Stimulated activated naive B cell treated with anti-CD40 and anti-IgM and Interleukin-4, amounts not matched to agents 10 μg/mL and 1 μg/mL and 100 μg/mL, for 72 hours (primary cell): ENCODE data around the gene TACO1.

ENCODE experiments used
- ATAC-seq, 2 donors: fragments of 150-1000 bp; cut with Tn5 transposase; replicated peaks; 2 replicates each; pipeline ENCODE4 v1.10.0; 2021; ENCODE audit warnings: moderate library complexity in 1 of 2
- DNase-seq: peaks from one replicate; pipeline ENCODE4 v3.0.0; 2021
- H3K27ac Mint-ChIP-seq: one replicate; pipeline ENCODE4 v1.8.0; 2022; ENCODE audit warnings: mild to moderate bottlenecking, mixed read lengths
- H3K27me3 Mint-ChIP-seq, 2 donors: one replicate each; pipeline ENCODE4 v1.8.0; 2022; ENCODE audit warnings: mixed read lengths in 2 of 2
- H3K36me3 Mint-ChIP-seq, 2 donors: one replicate each; pipeline ENCODE4 v1.8.0; 2022; ENCODE audit warnings: mixed read lengths in 2 of 2, mild to moderate bottlenecking in 1 of 2
- H3K4me1 Mint-ChIP-seq, 2 donors: one replicate each; pipeline ENCODE4 v1.8.0; 2022; ENCODE audit warnings: mixed read lengths in 2 of 2, mild to moderate bottlenecking in 1 of 2
- H3K4me3 Mint-ChIP-seq, 2 donors: one replicate each; pipeline ENCODE4 v1.8.0; 2022; ENCODE audit warnings: mild to moderate bottlenecking in 2 of 2, mixed read lengths in 2 of 2, moderate library complexity in 1 of 2
- H3K9me3 Mint-ChIP-seq, 2 donors: one replicate each; pipeline ENCODE4 v1.8.0; 2022; ENCODE audit warnings: mixed read lengths in 2 of 2, mild to moderate bottlenecking in 1 of 2

Gene TACO1

DNA sequence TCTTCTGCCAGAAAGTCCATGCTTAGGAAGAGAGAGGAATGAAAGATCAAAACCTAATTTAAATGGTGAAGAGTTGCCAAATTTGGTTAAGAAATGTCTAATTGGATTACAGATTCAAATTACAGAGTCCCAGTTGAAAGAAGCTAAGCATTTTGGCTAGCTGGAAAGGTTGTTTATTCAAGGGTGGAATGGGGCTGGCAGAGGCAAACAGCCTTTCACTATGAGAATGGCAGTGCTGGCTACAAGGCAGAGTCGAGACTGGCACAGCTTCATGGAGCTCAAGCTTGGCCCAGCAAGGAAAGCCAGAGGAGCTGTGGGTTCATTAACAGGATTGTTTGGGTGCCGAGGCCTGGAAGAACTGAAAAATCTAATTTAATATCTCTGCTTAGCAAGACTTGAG, 35.1 kb downstream of the TACO1 start:
- H3K4me3 Mint-ChIP-seq = no peak overlapping the region
- H3K9me3 Mint-ChIP-seq = no peaks in the 10 kb centered on the region
- H3K4me1 Mint-ChIP-seq = peaks cover 10 to 13% of the 10 kb centered on the region in 2 donors
- H3K27me3 Mint-ChIP-seq = no peaks in the 10 kb centered on the region
- DNase-seq = no peak
- peaks cover 22 to 27% of the 10 kb centered on the region in 2 donors for H3K36me3 Mint-ChIP-seq
- ATAC-seq = no peak
- H3K27ac Mint-ChIP-seq = no peak overlapping the region

DNA sequence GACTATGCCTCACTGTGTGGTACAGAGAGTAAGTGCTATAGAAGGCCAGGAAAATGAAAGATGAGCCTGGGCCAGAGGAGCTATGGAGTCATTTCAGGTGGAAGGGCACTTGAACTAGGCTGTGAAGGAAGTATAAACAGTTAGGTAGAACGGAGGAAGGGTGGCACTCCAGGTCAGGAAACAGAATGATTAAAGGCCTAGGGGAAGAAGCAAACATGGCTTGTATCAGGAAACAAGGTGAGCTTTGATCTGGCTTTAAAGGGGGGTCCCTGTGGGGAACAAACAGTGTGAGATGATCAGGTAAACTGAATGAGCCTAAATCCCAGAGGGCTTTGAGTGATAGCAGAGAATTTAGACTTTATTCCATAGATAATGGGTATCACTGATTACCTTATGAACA, 38.4 kb downstream of the TACO1 start:
- Mint-ChIP-seq H3K27me3 (no peaks in the 10 kb centered on the region), H3K4me1 (peaks cover 7 to 10% of the 10 kb centered on the region in 2 donors), H3K27ac (no peak overlapping the region), H3K4me3 (no peak overlapping the region), H3K9me3 (no peaks in the 10 kb centered on the region), H3K36me3 (peaks cover 18 to 22% of the 10 kb centered on the region in 2 donors)
- no peak for ATAC-seq
- DNase-seq = no peak

DNA sequence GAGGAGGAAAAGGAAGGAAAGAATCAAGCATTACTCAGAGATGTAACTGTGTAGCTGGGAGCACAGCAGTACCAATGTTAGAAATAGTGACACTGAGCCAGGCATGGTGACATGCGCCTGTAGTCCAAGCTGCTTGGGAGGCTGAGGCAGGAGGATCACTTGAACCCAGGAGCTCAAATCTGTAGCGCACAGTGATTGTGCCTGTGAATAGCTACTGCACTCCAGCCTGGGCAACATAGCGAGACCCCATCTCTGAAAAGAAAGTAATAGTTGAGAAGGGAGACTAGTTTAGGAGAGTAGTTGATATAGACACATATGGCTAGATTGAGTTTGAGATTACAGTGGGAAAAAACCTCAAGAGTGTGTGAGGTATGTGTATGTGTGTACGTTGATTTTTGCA, 39.3 kb downstream of the TACO1 start:
- ATAC-seq = no peak
- H3K27me3 Mint-ChIP-seq = no peaks in the 10 kb centered on the region
- no peak overlapping the region for H3K27ac Mint-ChIP-seq

GRCh38 chr17:63641692-63642448, 41.2 kb downstream of the TACO1 start:
- no peak overlapping the region for H3K4me3 Mint-ChIP-seq
- ATAC-seq (no peak), DNase-seq (no peak)
- peaks cover 9 to 10% of the 10 kb centered on the region in 2 donors for H3K36me3 Mint-ChIP-seq
- no peak overlapping the region for H3K27ac Mint-ChIP-seq
- no peaks in the 10 kb centered on the region for H3K27me3 Mint-ChIP-seq
- H3K9me3 Mint-ChIP-seq = no peaks in the 10 kb centered on the region
- H3K4me1 Mint-ChIP-seq = peaks cover 30 to 31% of the 10 kb centered on the region in 2 donors

More for the DNA sequence above, 39.3 kb downstream of the TACO1 start:
- Mint-ChIP-seq H3K9me3 (no peaks in the 10 kb centered on the region), H3K4me3 (no peak overlapping the region), H3K4me1 (peaks cover 13 to 14% of the 10 kb centered on the region in 2 donors), H3K36me3 (peaks cover 21 to 24% of the 10 kb centered on the region in 2 donors)
- no peak for DNase-seq

GRCh38 chr17:63644846-63645245, 44.2 kb downstream of the TACO1 start:
- Mint-ChIP-seq H3K36me3 (peaks cover 5 to 6% of the 10 kb centered on the region in 2 donors), H3K27me3 (no peaks in the 10 kb centered on the region), H3K27ac (no peak overlapping the region), H3K9me3 (no peaks in the 10 kb centered on the region), H3K4me1 (peaks cover 33 to 36% of the 10 kb centered on the region in 2 donors), H3K4me3 (peak overlapping the region in 1 of 2 donors; percentile 0)
- no peak for ATAC-seq
- DNase-seq = no peak

- Mint-ChIP-seq H3K9me3 (no peaks in the 10 kb centered on the region), H3K36me3 (peaks cover 5 to 6% of the 10 kb centered on the region in 2 donors), H3K27me3 (no peaks in the 10 kb centered on the region), H3K4me1 (peaks cover 33 to 36% of the 10 kb centered on the region in 2 donors), H3K4me3 (peak overlapping the region; percentile 0 to 29), H3K27ac (peak overlapping the region; percentile 91)
- DNase-seq (peak; percentile 9), ATAC-seq (peak; percentile 93 to 96)
Observed at GRCh38 chr17:63645775-63646487, 45.2 kb downstream of the TACO1 start.

GRCh38 chr17:63646488-63646806, 45.8 kb downstream of the TACO1 start:
- DNase-seq (no peak), ATAC-seq (peak; percentile 94)
- H3K36me3 Mint-ChIP-seq = peaks cover 5 to 6% of the 10 kb centered on the region in 2 donors
- peak overlapping the region in 1 of 2 donors; percentile 0 for H3K4me3 Mint-ChIP-seq
- peak overlapping the region; percentile 91 for H3K27ac Mint-ChIP-seq
- no peaks in the 10 kb centered on the region for H3K27me3 Mint-ChIP-seq
- H3K9me3 Mint-ChIP-seq = no peaks in the 10 kb centered on the region
- H3K4me1 Mint-ChIP-seq = peaks cover 31 to 40% of the 10 kb centered on the region in 2 donors

DNA sequence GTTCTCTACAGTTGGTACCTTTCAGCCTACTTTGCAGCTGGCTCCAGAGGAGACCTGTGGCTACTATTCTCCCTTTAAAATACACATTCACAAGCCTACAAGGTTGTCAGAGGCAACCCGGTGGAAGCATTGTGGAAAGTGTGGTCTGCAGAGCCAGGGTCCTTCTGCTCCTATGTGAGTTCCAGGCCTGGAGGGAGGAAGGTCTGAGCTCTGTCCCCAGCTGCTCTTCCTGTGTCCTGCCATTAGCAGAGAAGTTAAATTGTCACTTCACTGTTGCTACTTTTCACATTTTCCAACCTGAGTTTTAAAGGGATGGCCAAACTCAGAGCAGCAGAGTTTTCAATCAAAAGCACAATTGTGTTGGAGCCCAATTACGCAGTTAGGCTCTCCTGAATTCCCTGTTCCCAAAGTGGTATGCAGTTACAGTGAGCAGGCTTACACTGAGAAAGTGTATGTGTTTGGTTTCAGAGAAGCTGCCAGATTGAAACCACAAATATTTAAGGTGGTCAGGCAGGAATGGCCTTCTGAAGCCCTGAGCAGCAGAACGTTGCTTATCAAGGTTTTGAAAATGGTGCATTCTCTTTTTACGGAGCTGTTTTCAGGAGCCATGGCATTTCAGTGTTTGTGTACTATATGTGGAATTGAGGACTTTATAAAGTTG, 46.5 kb downstream of the TACO1 start:
- Mint-ChIP-seq H3K27me3 (no peaks in the 10 kb centered on the region), H3K9me3 (no peaks in the 10 kb centered on the region), H3K36me3 (peaks cover 8 to 9% of the 10 kb centered on the region in 2 donors), H3K4me1 (peaks cover 29 to 42% of the 10 kb centered on the region in 2 donors), H3K27ac (no peak overlapping the region), H3K4me3 (no peak overlapping the region)
- ATAC-seq (no peak), DNase-seq (no peak)

DNA sequence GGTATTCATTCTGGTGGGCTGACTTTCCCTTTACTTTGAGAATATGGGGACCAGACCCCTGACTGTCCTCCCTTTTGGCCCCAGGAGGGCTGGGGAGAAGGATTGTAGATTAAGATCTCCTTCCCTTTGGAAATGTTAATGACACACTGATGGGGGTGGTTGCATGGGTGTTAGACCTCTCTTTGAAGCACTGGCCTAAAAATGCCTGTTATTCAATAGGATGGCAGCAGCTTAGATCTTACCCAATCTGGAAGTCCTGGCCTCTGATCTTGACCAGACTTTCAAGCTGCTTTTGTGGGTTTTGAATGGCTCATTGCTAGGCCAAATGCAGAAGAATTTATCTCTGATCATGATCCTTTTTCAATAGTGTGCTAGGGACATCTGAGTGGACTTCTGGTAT, 47.2 kb downstream of the TACO1 start:
- no peak overlapping the region for H3K4me3 Mint-ChIP-seq
- no peak for DNase-seq
- no peak for ATAC-seq
- no peak overlapping the region for H3K27ac Mint-ChIP-seq
- H3K4me1 Mint-ChIP-seq = peaks cover 30 to 45% of the 10 kb centered on the region in 2 donors
- peaks cover 14 to 15% of the 10 kb centered on the region in 2 donors for H3K36me3 Mint-ChIP-seq
- no peaks in the 10 kb centered on the region for H3K27me3 Mint-ChIP-seq
- no peaks in the 10 kb centered on the region for H3K9me3 Mint-ChIP-seq

DNA sequence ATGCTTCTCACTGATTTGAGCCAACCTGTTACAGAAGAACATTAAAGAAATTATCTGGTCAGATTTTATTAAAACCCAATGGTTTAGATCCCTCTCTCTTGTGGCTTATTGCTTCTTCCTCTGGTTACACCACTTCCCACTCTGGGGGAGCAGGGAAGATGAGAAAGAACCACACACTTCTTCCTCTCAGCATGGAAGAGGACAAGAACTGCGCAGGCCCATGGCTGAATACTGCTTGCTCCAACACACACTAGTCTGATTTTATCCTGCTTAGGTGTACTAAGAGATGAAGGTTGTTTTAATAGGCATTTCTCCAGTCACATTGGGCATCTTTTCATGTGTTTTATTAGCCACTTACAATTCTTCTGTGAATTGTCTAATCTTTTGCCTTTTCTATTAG, 49.1 kb downstream of the TACO1 start:
- Mint-ChIP-seq H3K36me3 (peaks cover 18 to 21% of the 10 kb centered on the region in 2 donors), H3K27me3 (no peaks in the 10 kb centered on the region), H3K4me3 (no peak overlapping the region), H3K9me3 (no peaks in the 10 kb centered on the region), H3K27ac (no peak overlapping the region), H3K4me1 (peaks cover 25 to 48% of the 10 kb centered on the region in 2 donors)
- ATAC-seq = no peak
- no peak for DNase-seq

- ATAC-seq (no peak), DNase-seq (no peak)
- Mint-ChIP-seq H3K27ac (peak overlapping the region; percentile 48), H3K4me3 (no peak overlapping the region), H3K9me3 (no peaks in the 10 kb centered on the region), H3K4me1 (peaks cover 5 to 25% of the 10 kb centered on the region in 2 donors), H3K36me3 (peaks cover 20% of the 10 kb centered on the region in 2 donors), H3K27me3 (no peaks in the 10 kb centered on the region)
Observed at GRCh38 chr17:63652106-63652505, 51.4 kb downstream of the TACO1 start.

DNA sequence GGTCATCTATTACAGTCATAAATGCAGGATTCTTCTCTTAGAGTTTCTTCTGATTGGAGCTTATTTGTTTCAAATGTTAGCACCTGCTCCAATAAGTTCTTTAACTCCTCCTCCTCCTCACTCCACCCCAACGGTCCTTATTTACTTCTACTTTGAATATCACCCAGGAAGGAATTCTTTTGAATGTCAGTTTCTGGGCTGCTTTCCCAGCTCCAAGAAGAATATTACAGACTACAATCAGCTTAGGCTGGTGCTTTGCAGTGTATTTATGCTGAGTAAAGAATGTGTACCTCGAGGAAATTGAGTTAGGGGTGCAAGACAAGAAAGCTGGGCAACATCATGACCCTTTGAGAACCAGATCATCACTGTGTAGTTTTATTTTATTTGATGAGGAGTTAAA, 52.4 kb downstream of the TACO1 start:
- DNase-seq (no peak), ATAC-seq (no peak)
- no peak overlapping the region for H3K4me3 Mint-ChIP-seq
- H3K4me1 Mint-ChIP-seq = peaks cover 4 to 23% of the 10 kb centered on the region in 2 donors
- no peaks in the 10 kb centered on the region for H3K9me3 Mint-ChIP-seq
- no peaks in the 10 kb centered on the region for H3K27me3 Mint-ChIP-seq
- H3K27ac Mint-ChIP-seq = no peak overlapping the region
- H3K36me3 Mint-ChIP-seq = peaks cover 20 to 23% of the 10 kb centered on the region in 2 donors

DNA sequence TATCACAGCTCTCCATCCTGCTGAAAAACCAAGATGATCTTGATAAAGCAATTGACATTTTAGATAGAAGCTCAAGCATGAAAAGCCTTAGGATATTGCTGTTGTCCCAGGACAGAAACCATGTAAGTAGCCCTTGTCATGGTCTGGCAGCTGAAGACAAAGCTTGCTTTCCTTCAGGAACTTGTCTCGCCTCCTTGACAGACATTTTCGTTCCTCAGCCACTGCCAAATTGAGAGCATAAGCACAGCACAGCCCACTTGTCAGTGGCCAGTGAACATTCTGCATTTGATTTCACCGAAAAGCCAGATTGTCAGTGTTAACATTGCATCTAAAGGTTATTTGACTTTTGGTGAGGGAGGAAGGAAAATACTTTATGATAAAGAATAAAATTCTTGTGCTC, 57.1 kb downstream of the TACO1 start:
- peaks cover 28 to 30% of the 10 kb centered on the region in 2 donors for H3K36me3 Mint-ChIP-seq
- no peak for ATAC-seq
- no peak overlapping the region for H3K4me3 Mint-ChIP-seq

More for the DNA sequence above, 57.1 kb downstream of the TACO1 start:
- no peak for DNase-seq
- Mint-ChIP-seq H3K27ac (no peak overlapping the region), H3K27me3 (no peaks in the 10 kb centered on the region), H3K4me1 (peaks cover 0 to 7% of the 10 kb centered on the region in 2 donors), H3K9me3 (no peaks in the 10 kb centered on the region)
